ENCODE measurements around the gene DNAL4. TPM values are rescaled to one million over a fixed set of nuclear protein-coding genes. Genes with fewer than 3 reads are reported as not detected.
A peak's percentile ranks its signal among the peaks of the same experiment; 100 is the strongest.

The DNAL4 gene
- total RNA-seq, 2 donors from 2014 or later: 11.4 to 13.8 TPM

GRCh38 chr22:38766076-38766777 is 27.7 kb downstream of the DNAL4 start:
- 30 to 67% methylated on average over 6 to 14 of the region's 14 CpGs for whole genome bisulfite sequencing, 2 donors
- Histone ChIP-seq H3K36me3 (replicated peaks in 1 of 2; ENCODE audit: insufficient read depth in 1 of 2, low read depth in 2 of 2) (no peaks in the 10 kb centered on the region), H3K27me3 (no peaks in the 10 kb centered on the region), H3K4me1 (peaks cover 3% of the 10 kb centered on the region), H3K4me3 (no peak overlapping the region), H3K27ac (no peak overlapping the region), H3K9me3 (no peaks in the 10 kb centered on the region)
- intact Hi-C loops (cut with DNase I): no loop called here
- peak; percentile 36 to 67 (median 57) for TF ChIP-seq CTCF (IDR thresholded peaks at IDR 0.05)
- no peak for TF ChIP-seq POLR2A (IDR thresholded peaks at IDR 0.05)
- ATAC-seq (peak; percentile 52), DNase-seq (peak; percentile 56 to 69 (median 62))

DNA sequence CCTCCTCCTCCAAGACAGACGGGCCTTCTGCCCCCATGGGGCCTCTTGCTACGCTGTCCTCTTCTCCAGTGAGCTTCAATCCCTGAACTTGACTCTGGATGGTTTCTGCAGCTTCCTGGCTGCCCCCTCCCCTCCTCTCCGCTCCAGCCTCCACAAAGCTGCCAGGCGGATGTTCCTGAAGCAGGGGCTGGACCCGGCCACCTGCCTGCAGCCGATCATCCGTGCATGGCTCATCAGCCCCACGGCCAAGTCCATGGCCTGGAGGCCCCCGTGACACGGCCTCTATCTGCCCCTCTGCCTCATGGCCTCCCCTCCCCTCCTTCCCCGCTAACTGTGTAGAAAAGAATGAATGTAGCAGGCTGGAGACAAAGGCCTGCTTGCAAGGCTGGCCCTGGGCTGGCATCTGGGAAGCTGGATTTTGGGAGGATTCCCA is 31.4 kb downstream of the DNAL4 start:
- peaks cover 3% of the 10 kb centered on the region for H3K4me1 ChIP-seq
- intact Hi-C loops (cut with DNase I): no loop called here
- no peak overlapping the region for H3K27ac ChIP-seq
- no peaks in the 10 kb centered on the region for H3K27me3 ChIP-seq
- DNase-seq: no peak
- no peaks in the 10 kb centered on the region for H3K9me3 ChIP-seq
- 85% methylated on average over 11 of the region's 11 CpGs for whole genome bisulfite sequencing, 2 donors
- no peaks in the 10 kb centered on the region for H3K36me3 ChIP-seq (replicated peaks in 1 of 2; ENCODE audit: insufficient read depth in 1 of 2, low read depth in 2 of 2)
- H3K4me3 ChIP-seq: no peak overlapping the region
- TF ChIP-seq CTCF (IDR thresholded peaks at IDR 0.05) (no peak), POLR2A (IDR thresholded peaks at IDR 0.05) (no peak)
- no peak for ATAC-seq

DNA sequence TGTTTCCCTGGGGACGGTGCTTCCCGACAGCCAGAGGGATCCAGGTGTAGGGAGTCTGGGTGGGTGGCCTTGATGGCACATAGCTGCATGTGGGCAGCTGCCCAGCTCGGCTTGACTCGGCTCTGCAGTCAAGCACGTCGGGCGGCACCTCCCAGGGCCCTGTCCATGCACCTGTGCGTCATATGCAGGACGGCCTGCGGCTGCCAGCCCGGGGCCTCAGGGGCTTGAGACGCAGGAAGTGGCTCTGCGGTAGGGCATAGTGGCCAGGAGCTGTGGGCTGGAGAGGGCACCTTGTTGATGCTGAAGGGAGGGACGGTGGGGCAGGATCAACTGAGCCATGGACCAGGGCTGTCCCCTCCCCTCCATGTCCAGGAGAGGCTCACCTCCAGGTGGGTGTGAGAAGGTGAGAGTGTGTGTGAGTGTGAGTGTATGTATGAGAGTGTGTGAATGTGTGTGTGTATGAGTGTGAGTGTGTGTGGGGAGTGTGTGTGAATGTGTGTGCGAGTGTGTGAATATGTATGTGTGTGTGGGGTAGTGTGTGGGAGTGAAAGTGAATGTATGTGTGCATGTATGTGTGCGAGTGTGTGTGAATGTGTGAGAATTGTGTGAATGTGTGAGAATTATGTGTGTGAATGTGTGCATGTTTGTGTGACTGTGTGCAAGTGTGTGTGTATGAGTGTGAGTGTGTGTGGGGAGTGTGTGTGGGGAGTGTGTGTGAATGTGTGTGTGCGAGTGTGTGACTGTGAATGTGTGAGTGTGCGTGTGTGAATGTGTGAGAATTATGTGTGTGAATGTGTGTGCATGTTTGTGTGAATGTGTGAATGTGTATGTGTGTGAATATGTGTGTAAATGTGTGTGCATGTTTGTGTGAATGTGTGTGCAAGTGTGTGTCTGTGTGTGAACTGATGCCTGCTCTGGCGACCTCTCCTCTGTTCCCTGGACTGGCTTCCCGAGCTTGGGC is 32.5 kb downstream of the DNAL4 start:
- H3K27ac ChIP-seq: no peak overlapping the region

DNA sequence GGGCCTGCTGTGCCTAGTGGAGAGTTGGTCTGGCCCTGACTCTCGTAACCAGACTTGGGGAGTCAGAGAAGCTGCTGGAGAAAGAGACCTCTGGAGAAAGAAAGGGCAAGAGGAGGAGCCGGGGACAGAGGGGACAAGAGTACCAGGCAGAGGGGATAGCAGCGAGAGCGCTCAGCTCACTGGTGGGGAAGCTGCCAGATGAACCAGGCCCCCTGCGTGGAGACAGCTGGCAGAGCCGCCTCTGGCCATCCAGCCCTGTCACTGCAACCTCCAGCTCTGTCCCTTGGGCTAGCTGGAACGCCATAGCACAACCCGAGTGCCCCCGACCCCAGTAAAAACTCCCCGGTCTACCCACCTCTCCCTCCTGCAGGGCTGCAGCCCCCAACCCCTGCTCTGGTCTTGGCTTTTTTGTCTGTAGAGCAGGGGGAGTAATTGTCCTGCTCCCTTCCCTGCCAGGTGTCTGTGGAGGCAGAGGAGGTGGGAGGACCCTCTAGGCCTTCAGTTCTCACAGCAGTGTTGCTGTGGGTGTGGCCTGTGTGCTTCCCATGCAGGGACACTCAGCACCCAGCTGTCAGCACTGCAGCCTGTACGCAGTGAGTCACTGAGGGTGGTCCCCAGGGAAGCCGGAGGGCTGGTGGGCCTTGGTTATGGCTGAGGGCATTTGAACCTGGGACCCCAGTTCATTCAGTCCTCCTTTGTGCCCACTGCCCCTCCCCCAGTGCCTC is 33.3 kb downstream of the DNAL4 start:
- ATAC-seq: no peak
- no peak for TF ChIP-seq CTCF (IDR thresholded peaks at IDR 0.05)
- no peak for TF ChIP-seq POLR2A (IDR thresholded peaks at IDR 0.05)
- H3K4me3 ChIP-seq: no peak overlapping the region
- no peak for DNase-seq
- no peaks in the 10 kb centered on the region for H3K27me3 ChIP-seq
- H3K27ac ChIP-seq: no peak overlapping the region
- WGBS, 2 donors: 78 to 82% methylated on average over 7 to 12 of the region's 12 CpGs
- no peaks in the 10 kb centered on the region for H3K9me3 ChIP-seq
- H3K36me3 ChIP-seq (replicated peaks in 1 of 2; ENCODE audit: insufficient read depth in 1 of 2, low read depth in 2 of 2): no peaks in the 10 kb centered on the region
- intact Hi-C loops (cut with DNase I): no loop called here
- H3K4me1 ChIP-seq: peaks cover 10% of the 10 kb centered on the region

More for the DNA sequence above, 32.5 kb downstream of the DNAL4 start:
- no peaks in the 10 kb centered on the region for H3K9me3 ChIP-seq
- H3K36me3 ChIP-seq (replicated peaks in 1 of 2; ENCODE audit: insufficient read depth in 1 of 2, low read depth in 2 of 2): no peaks in the 10 kb centered on the region
- intact Hi-C loops (cut with DNase I): no loop called here
- peaks cover 9% of the 10 kb centered on the region for H3K4me1 ChIP-seq
- WGBS, 2 donors: 60 to 70% methylated on average over 8 to 20 of the region's 20 CpGs
- DNase-seq (no peak), ATAC-seq (no peak)
- no peak overlapping the region for H3K4me3 ChIP-seq
- no peaks in the 10 kb centered on the region for H3K27me3 ChIP-seq
- TF ChIP-seq CTCF (IDR thresholded peaks at IDR 0.05): no peak
- TF ChIP-seq POLR2A (IDR thresholded peaks at IDR 0.05): no peak
